Right lobe of liver (tissue), 4 donors: Measurements from ENCODE around the gene KLHL17.

Experiments used
- CTCF ChIP-seq, 4 donors: fragments of 200-600 bp in 3 of 4; fragments of 450-650 bp in 1 of 4; IDR thresholded peaks; one replicate each; pipeline versions ENCODE4 v1.5.1 to v1.8.0; 2016 to 2022; ENCODE audit warnings: antibody characterized with exemption in 4 of 4, mild to moderate bottlenecking in 2 of 4
- POLR2A ChIP-seq: fragments of 450-650 bp; IDR thresholded peaks from one replicate; pipeline ENCODE4 v1.6.1; 2017; ENCODE audit warnings: antibody characterized with exemption, mild to moderate bottlenecking
- donor health status: DM: no; HTN: no; CAD: no.
- donor health status: DM: no; HTN: no; CAD: no.
- donor health status: DM: no; HTN: yes; CAD: no.

- TF ChIP-seq CTCF (IDR thresholded peaks at IDR 0.05) (no peak), POLR2A (no peak)
Observed at GRCh38 chr1:963301-963651, 2.9 kb downstream of the KLHL17 start.
